GM03348 (cell line): Measurements from ENCODE around the gene GPATCH4.
"Not testable (repeated sequence)": the region's sequence is repeated elsewhere in the genome, so short reads cannot be mapped to it uniquely, and the experiment has no call there.

Experiments used
- DNase-seq: peaks from one replicate; pipeline ENCODE4 v3.0.0; 2012; ENCODE audit warnings: low spot score

GPATCH4 gene

GRCh38 chr1:156601122-156601830, at the start of gene GPATCH4:
GPATCH4 (minus strand) TSS chr1:156601479.
- DNase-seq = peak; percentile 91

GRCh38 chr1:156648951-156649350, 47.7 kb upstream of the GPATCH4 start:
- DNase-seq = no peak

- no peak for DNase-seq
These were observed 47.2 kb upstream of the GPATCH4 start for GRCh38 chr1:156648496-156648895.

GRCh38 chr1:156647351-156647750, 46.1 kb upstream of the GPATCH4 start:
- no peak for DNase-seq

- DNase-seq = no peak
These were observed 45.5 kb upstream of the GPATCH4 start for GRCh38 chr1:156646738-156647211.

- DNase-seq = no peak
These were observed 44.4 kb upstream of the GPATCH4 start for GRCh38 chr1:156645666-156646065.

- DNase-seq = no peak
These were observed 43.8 kb upstream of the GPATCH4 start for GRCh38 chr1:156645056-156645455.

- DNase-seq = no peak
These were observed 43.4 kb upstream of the GPATCH4 start for GRCh38 chr1:156644640-156645039.

GRCh38 chr1:156644146-156644545, 42.9 kb upstream of the GPATCH4 start:
- DNase-seq = no peak

GRCh38 chr1:156643778-156644092, 42.5 kb upstream of the GPATCH4 start:
- no peak for DNase-seq

GRCh38 chr1:156643049-156643777, 41.9 kb upstream of the GPATCH4 start:
- no peak for DNase-seq

GRCh38 chr1:156642265-156643048, 41.2 kb upstream of the GPATCH4 start:
- DNase-seq = no peak

GRCh38 chr1:156641761-156642264, 40.5 kb upstream of the GPATCH4 start, which contains the start of gene BCAN:
BCAN (plus strand) TSS chr1:156642117; CDS start chr1:156646055, 3,938 bp downstream.
- DNase-seq = peak; percentile 42

GRCh38 chr1:156640842-156641706, 39.8 kb upstream of the GPATCH4 start:
- DNase-seq = no peak

- no peak for DNase-seq
These were observed 38.4 kb upstream of the GPATCH4 start for GRCh38 chr1:156639601-156640101.

GRCh38 chr1:156638189-156638985, 37.1 kb upstream of the GPATCH4 start:
- no peak for DNase-seq

GRCh38 chr1:156632355-156632754, 31.1 kb upstream of the GPATCH4 start:
- no peak for DNase-seq

GRCh38 chr1:156631152-156631551, 29.9 kb upstream of the GPATCH4 start:
- DNase-seq = not testable (repeated sequence)

- DNase-seq = no peak
These were observed 28.7 kb upstream of the GPATCH4 start for GRCh38 chr1:156629823-156630449.

GRCh38 chr1:156627313-156627880, 26.1 kb upstream of the GPATCH4 start:
- DNase-seq = peak; percentile 47
